Heart left ventricle (tissue), 16 donors: ENCODE data around the gene INO80. TPM values are rescaled to one million over a fixed set of nuclear protein-coding genes. Genes with fewer than 3 reads are reported as not detected.

ENCODE experiments used
- ATAC-seq, 4 donors: fragments of 200-7000 bp; cut with Tn5 transposase; one replicate each; pipeline ENCODE4 v1.9.1; 2020 to 2022; ENCODE audit warnings: moderate library complexity in 4 of 4, mild to moderate bottlenecking in 3 of 4, moderate number of reproducible peaks in 1 of 4
- DNase-seq, 5 donors: peaks; one replicate each; pipeline ENCODE4 v3.0.0-alpha.2; 2020
- H3K27ac ChIP-seq, 12 donors: fragments of 200-600 bp; sonication (generic) in 4 of 12; one replicate each; pipeline versions ENCODE4 v1.5.0 to v1.8.0; 2016 to 2022; ENCODE audit warnings: mild to moderate bottlenecking in 2 of 12
- H3K27me3 ChIP-seq, 9 donors: fragments of 200-600 bp; sonication (generic) in 2 of 9; one replicate each; pipeline versions ENCODE4 v1.5.1 to v1.8.0; 2016 to 2022; ENCODE audit warnings: mild to moderate bottlenecking in 3 of 9
- H3K36me3 ChIP-seq, 9 donors: fragments of 200-600 bp; sonication (generic) in 2 of 9; one replicate each; pipeline versions ENCODE4 v1.5.0 to v1.8.0; 2018 to 2022; ENCODE audit warnings: mild to moderate bottlenecking in 2 of 9
- H3K4me1 ChIP-seq, 12 donors: fragments of 200-600 bp; sonication (generic) in 4 of 12; one replicate each; pipeline versions ENCODE4 v1.5.0 to v1.8.0; 2016 to 2022; ENCODE audit warnings: mild to moderate bottlenecking in 3 of 12
- H3K4me3 ChIP-seq, 12 donors: fragments of 200-600 bp; sonication (generic) in 4 of 12; one replicate each; pipeline versions ENCODE4 v1.5.0 to v1.8.0; 2017 to 2022; ENCODE audit warnings: mild to moderate bottlenecking in 9 of 12, moderate library complexity in 4 of 12
- H3K9me3 ChIP-seq, 12 donors: fragments of 200-600 bp; sonication (generic) in 4 of 12; one replicate each; pipeline versions ENCODE4 v1.5.0 to v1.8.0; 2016 to 2022; ENCODE audit warnings: mild to moderate bottlenecking in 1 of 12
- CTCF ChIP-seq, 12 donors: fragments of 200-600 bp; sonication (generic) in 4 of 12; IDR thresholded peaks; one replicate each; pipeline versions ENCODE4 v1.5.0 to v1.8.0; 2018 to 2022; ENCODE audit warnings: antibody characterized with exemption in 12 of 12, mild to moderate bottlenecking in 5 of 12
- POLR2A ChIP-seq, 2 donors: fragments of 450-650 bp; IDR thresholded peaks; one replicate each; pipeline ENCODE4 v1.6.1; 2017; ENCODE audit warnings: antibody characterized with exemption in 2 of 2, mild to moderate bottlenecking in 2 of 2, moderate library complexity in 2 of 2
- WGBS, 4 donors: extraction: QIAGEN DNeasy Blood & Tissue Kit in 2 of 4; methylation state at CpG; one replicate each; pipeline versions ENCODE4 v1.1.5 to v1.1.7; 2013 to 2018; 5-methylcytosine and 5-hydroxymethylcytosine counted together
- intact Hi-C, 10 donors: fragments of 100-400 bp; cut with DNase I; formaldehyde crosslinking; loops; one replicate each; pipeline versions ENCODE4 v1.11.1 to v1.14.2; 2022
- polyA plus RNA-seq, 2 donors: library from polyadenylated mRNA; stranded (reverse); fragments of 200-250 nt; gene quantifications; one replicate each; pipeline ENCODE4 v1.2.3, GENCODE V29; 2013
- total RNA-seq, 9 donors: library from RNA; depleted of rRNA in 2 of 9; stranded (reverse); fragments of >200 nt in 2 of 9; fragmentation: NEBNext Ultra II Directional in 3 of 9; extraction: Animal tissue kit (Norgen Biotek cat#: 25700) in 3 of 9; gene quantifications; one replicate each; pipeline versions ENCODE4 v1.1.0 to v1.2.4, GENCODE V29; 2016 to 2023
- donor health status: ischemic (EF 13 %, LVEDD 7.1; RV severe dilation, severe dysfunction).
- donor health status: healthy with polysubstance abuse.
- donor health status: DM: no; HTN: yes; CAD: no.
- donor health status: DM: no; HTN: no; CAD: no.
- donor health status: ischemic (EF 25% LVEDD 6.9; RV normal size, moderate dysfunction).
- donor health status: ischemic (EF 25% LVEDD 5.7; RV mildly dilated, moderate dysfunction).
- donor health status: healthy.
- donor health status: DM: yes; HTN: yes; CAD: no.
- donor health status: ischemic (EF 35%, LVEDD 5.7; RV mildly dilated, moderate dysfunction).
- donor health status: nonischemic (EF 11% LVEDD 7.7; RV severe dilation, severe dysfunction).
- donor health status: DM: yes; HTN: yes; CAD: no.
- donor health status: PGD.
- donor health status: ischemic (EF 29% LVEDD 5.4; RV normal size, mild dysfunction).
- donor health status: nonischemic (EF 23%, LVEDD 6.1; RV moderate dilation, normal function).

The INO80 gene
- total and polyA plus RNA-seq, 11 donors: 4.7 to 20.9 (median 12.6) TPM

- TF ChIP-seq POLR2A (IDR thresholded peaks at IDR 0.05) (no peak), CTCF (IDR thresholded peaks at IDR 0.05) (no peak)
- intact Hi-C loops: loop anchor here in 1 of 10 donors (10.0 kb wide), 1 partner anchor 156 kb away; no protein-coding TSS in a partner anchor
- WGBS, 4 donors: 44 to 73% (median 55%) methylated on average over 1 of the region's 1 CpG
- no peak overlapping the region for H3K27ac ChIP-seq
- ATAC-seq (no peak), DNase-seq (no peak)
- no peaks in the 10 kb centered on the region for H3K27me3 ChIP-seq
- peaks cover 0 to 13% (median 5%) of the 10 kb centered on the region in 12 donors for H3K4me1 ChIP-seq
- H3K4me3 ChIP-seq: no peak overlapping the region
- no peaks in the 10 kb centered on the region for H3K9me3 ChIP-seq
- H3K36me3 ChIP-seq: peaks cover 0 to 79% (median 35%) of the 10 kb centered on the region in 9 donors
Observed at GRCh38 chr15:41028853-41029252, 87.2 kb downstream of the INO80 start.

- Histone ChIP-seq H3K9me3 (no peaks in the 10 kb centered on the region), H3K36me3 (peaks cover 0 to 73% (median 40%) of the 10 kb centered on the region in 9 donors), H3K4me3 (no peak overlapping the region), H3K27me3 (no peaks in the 10 kb centered on the region), H3K4me1 (peaks cover 0 to 27% (median 6%) of the 10 kb centered on the region in 12 donors), H3K27ac (no peak overlapping the region)
- 94 to 98% (median 95%) methylated on average over 4 of the region's 4 CpGs for whole genome bisulfite sequencing, 4 donors
- ATAC-seq (no peak), DNase-seq (no peak)
- intact Hi-C loops: loop anchor here in 1 of 10 donors (10.0 kb wide), 1 partner anchor 159 kb away; no protein-coding TSS in a partner anchor
- TF ChIP-seq POLR2A (IDR thresholded peaks at IDR 0.05) (no peak), CTCF (IDR thresholded peaks at IDR 0.05) (no peak)
Observed at GRCh38 chr15:41025393-41025792, 90.7 kb downstream of the INO80 start.

GRCh38 chr15:41024885-41025284, 91.2 kb downstream of the INO80 start:
- Histone ChIP-seq H3K4me1 (peaks cover 0 to 30% (median 8%) of the 10 kb centered on the region in 12 donors), H3K4me3 (no peak overlapping the region), H3K27ac (peak overlapping the region in 4 of 12 donors; percentile 5 to 50 (median 22)), H3K27me3 (no peaks in the 10 kb centered on the region), H3K9me3 (no peaks in the 10 kb centered on the region), H3K36me3 (peaks cover 0 to 76% (median 45%) of the 10 kb centered on the region in 9 donors)
- intact Hi-C loops: loop anchor here in 2 of 10 donors (5.0 to 10.0 kb wide), 4 partner anchors 98 to 168 kb away; partner anchors contain the start of gene DLL4 (in 1 of the 2)
- WGBS, 4 donors: 53 to 62% (median 56%) methylated on average over 2 of the region's 2 CpGs
- TF ChIP-seq CTCF (IDR thresholded peaks at IDR 0.05) (no peak), POLR2A (IDR thresholded peaks at IDR 0.05) (no peak)
- no peak for DNase-seq
- no peak for ATAC-seq

GRCh38 chr15:41024131-41024530, 91.9 kb downstream of the INO80 start:
- H3K4me3 ChIP-seq: no peak overlapping the region
- peak overlapping the region in 7 of 12 donors; percentile 1 to 51 (median 28) for H3K27ac ChIP-seq
- H3K4me1 ChIP-seq: peaks cover 0 to 34% (median 12%) of the 10 kb centered on the region in 12 donors
- intact Hi-C loops: loop anchor here in 2 of 10 donors (5.0 to 10.0 kb wide), 4 partner anchors 97 to 167 kb away; partner anchors contain the start of gene DLL4 (in 1 of the 2)
- H3K9me3 ChIP-seq: no peaks in the 10 kb centered on the region
- H3K36me3 ChIP-seq: peaks cover 0 to 76% (median 47%) of the 10 kb centered on the region in 9 donors
- DNase-seq (no peak), ATAC-seq (peak in 2 of 4 donors; percentile 21 to 41)
- TF ChIP-seq CTCF (IDR thresholded peaks at IDR 0.05) (no peak), POLR2A (IDR thresholded peaks at IDR 0.05) (no peak)
- WGBS, 4 donors: 25 to 49% (median 27%) methylated on average over 4 of the region's 4 CpGs
- H3K27me3 ChIP-seq: no peaks in the 10 kb centered on the region
